Measurements from ENCODE around the gene CLCN5. TPM values are rescaled to one million over a fixed set of nuclear protein-coding genes. Genes with fewer than 3 reads are reported as not detected.
A peak's percentile ranks its signal among the peaks of the same experiment; 100 is the strongest.

The CLCN5 gene
- total and polyA plus RNA-seq, 2 of the 13 experiments (the other 11 are each of a cell fraction or from before 2014, with no cell fraction given) = 7.8 to 27.3 TPM

DNA sequence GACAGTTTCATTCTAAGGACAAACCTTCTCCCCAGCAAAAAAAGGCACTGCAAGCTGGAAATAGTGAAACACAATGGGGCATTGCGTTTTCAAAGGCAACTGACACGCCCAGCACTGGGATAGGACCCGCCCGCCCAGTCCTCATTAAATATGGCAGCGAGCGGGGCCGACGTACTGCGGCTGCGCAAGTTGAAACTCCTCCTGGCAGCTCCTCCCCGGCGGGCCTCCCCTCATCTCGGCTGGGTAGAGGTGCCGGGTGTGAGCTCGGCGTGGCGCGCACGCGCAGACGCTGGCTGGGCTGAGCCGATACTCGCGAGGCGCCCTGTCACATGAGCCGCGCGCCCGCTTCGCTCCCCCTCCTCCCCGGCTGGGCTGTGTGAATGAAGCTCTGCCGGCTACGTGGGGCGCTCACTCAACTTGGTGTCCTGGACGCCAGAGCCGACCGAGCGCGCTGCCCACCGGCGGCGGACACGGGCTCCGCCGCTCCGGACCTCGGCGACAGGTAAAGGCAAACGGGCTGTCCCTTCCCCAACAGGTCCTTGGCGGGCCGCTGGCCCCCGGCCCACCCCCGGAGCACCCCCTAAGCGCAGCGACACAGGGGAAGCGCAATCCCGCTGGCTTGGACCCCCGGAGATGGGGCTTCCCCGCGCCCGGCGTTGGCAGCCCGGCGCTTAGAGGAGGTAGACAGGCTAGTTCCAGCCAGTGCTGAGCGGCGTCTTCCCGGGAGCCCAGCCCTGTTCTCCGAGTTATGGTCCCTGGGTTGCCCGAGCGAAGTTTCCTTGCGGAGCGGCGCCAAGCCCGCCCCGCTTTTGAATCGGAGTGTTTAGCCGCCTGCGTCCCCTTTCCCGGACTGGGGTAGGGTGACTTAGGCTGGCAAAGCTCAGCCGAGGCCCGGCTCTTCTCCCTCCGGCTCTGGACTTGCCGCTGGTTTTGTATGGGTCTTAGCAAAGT, at the start of gene CLCN5 (continued):
- TF ChIP-seq, protein P1, sequence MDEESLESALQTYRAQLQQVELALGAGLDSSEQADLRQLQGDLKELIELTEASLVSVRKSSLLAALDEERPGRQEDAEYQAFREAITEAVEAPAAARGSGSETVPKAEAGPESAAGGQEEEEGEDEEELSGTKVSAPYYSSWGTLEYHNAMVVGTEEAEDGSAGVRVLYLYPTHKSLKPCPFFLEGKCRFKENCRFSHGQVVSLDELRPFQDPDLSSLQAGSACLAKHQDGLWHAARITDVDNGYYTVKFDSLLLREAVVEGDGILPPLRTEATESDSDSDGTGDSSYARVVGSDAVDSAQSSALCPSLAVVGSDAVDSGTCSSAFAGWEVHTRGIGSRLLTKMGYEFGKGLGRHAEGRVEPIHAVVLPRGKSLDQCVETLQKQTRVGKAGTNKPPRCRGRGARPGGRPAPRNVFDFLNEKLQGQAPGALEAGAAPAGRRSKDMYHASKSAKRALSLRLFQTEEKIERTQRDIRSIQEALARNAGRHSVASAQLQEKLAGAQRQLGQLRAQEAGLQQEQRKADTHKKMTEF (CRISPR knock-in tag; IDR thresholded peaks at IDR 0.05) = no peak; the same call in 1 of the 2 replicates
- TF ChIP-seq TP53 (CRISPR knock-in tag; conservative IDR thresholded peaks at IDR 0.05) = no peak
- no peak for TF ChIP-seq RORA (CRISPR knock-in tag; IDR thresholded peaks at IDR 0.05)
- TF ChIP-seq, protein P2, sequence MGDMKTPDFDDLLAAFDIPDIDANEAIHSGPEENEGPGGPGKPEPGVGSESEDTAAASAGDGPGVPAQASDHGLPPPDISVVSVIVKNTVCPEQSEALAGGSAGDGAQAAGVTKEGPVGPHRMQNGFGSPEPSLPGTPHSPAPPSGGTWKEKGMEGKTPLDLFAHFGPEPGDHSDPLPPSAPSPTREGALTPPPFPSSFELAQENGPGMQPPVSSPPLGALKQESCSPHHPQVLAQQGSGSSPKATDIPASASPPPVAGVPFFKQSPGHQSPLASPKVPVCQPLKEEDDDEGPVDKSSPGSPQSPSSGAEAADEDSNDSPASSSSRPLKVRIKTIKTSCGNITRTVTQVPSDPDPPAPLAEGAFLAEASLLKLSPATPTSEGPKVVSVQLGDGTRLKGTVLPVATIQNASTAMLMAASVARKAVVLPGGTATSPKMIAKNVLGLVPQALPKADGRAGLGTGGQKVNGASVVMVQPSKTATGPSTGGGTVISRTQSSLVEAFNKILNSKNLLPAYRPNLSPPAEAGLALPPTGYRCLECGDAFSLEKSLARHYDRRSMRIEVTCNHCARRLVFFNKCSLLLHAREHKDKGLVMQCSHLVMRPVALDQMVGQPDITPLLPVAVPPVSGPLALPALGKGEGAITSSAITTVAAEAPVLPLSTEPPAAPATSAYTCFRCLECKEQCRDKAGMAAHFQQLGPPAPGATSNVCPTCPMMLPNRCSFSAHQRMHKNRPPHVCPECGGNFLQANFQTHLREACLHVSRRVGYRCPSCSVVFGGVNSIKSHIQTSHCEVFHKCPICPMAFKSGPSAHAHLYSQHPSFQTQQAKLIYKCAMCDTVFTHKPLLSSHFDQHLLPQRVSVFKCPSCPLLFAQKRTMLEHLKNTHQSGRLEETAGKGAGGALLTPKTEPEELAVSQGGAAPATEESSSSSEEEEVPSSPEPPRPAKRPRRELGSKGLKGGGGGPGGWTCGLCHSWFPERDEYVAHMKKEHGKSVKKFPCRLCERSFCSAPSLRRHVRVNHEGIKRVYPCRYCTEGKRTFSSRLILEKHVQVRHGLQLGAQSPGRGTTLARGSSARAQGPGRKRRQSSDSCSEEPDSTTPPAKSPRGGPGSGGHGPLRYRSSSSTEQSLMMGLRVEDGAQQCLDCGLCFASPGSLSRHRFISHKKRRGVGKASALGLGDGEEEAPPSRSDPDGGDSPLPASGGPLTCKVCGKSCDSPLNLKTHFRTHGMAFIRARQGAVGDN (CRISPR knock-in tag; IDR thresholded peaks at IDR 0.05) = peak; percentile 89
- TF ChIP-seq JARID2 (CRISPR knock-in tag; IDR thresholded peaks at IDR 0.05; ENCODE audit: insufficient replicate concordance) = no peak
- no peak for TF ChIP-seq ZNF484 (CRISPR knock-in tag; IDR thresholded peaks at IDR 0.05; ENCODE audit: borderline replicate concordance, low read depth)
- TF ChIP-seq, protein P3, sequence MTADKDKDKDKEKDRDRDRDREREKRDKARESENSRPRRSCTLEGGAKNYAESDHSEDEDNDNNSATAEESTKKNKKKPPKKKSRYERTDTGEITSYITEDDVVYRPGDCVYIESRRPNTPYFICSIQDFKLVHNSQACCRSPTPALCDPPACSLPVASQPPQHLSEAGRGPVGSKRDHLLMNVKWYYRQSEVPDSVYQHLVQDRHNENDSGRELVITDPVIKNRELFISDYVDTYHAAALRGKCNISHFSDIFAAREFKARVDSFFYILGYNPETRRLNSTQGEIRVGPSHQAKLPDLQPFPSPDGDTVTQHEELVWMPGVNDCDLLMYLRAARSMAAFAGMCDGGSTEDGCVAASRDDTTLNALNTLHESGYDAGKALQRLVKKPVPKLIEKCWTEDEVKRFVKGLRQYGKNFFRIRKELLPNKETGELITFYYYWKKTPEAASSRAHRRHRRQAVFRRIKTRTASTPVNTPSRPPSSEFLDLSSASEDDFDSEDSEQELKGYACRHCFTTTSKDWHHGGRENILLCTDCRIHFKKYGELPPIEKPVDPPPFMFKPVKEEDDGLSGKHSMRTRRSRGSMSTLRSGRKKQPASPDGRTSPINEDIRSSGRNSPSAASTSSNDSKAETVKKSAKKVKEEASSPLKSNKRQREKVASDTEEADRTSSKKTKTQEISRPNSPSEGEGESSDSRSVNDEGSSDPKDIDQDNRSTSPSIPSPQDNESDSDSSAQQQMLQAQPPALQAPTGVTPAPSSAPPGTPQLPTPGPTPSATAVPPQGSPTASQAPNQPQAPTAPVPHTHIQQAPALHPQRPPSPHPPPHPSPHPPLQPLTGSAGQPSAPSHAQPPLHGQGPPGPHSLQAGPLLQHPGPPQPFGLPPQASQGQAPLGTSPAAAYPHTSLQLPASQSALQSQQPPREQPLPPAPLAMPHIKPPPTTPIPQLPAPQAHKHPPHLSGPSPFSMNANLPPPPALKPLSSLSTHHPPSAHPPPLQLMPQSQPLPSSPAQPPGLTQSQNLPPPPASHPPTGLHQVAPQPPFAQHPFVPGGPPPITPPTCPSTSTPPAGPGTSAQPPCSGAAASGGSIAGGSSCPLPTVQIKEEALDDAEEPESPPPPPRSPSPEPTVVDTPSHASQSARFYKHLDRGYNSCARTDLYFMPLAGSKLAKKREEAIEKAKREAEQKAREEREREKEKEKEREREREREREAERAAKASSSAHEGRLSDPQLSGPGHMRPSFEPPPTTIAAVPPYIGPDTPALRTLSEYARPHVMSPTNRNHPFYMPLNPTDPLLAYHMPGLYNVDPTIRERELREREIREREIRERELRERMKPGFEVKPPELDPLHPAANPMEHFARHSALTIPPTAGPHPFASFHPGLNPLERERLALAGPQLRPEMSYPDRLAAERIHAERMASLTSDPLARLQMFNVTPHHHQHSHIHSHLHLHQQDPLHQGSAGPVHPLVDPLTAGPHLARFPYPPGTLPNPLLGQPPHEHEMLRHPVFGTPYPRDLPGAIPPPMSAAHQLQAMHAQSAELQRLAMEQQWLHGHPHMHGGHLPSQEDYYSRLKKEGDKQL (CRISPR knock-in tag; IDR thresholded peaks at IDR 0.05; ENCODE audit: low read depth) = no peak
- no peak for TF ChIP-seq ZNF556 (CRISPR knock-in tag; IDR thresholded peaks at IDR 0.05; ENCODE audit: borderline replicate concordance)
- no peak for TF ChIP-seq ZNF652 (CRISPR knock-in tag; IDR thresholded peaks at IDR 0.05; ENCODE audit: borderline replicate concordance, low read depth)
- no peak for TF ChIP-seq ZNF160 (CRISPR knock-in tag; IDR thresholded peaks at IDR 0.05)
- TF ChIP-seq ETV5 (CRISPR knock-in tag; IDR thresholded peaks at IDR 0.05; ENCODE audit: borderline replicate concordance) = no peak; the same call in 1 of the 2 replicates
- peak; percentile 99 for TF ChIP-seq ZNF263 (CRISPR knock-in tag; IDR thresholded peaks at IDR 0.05)
- no peak for TF ChIP-seq SP4 (CRISPR knock-in tag; IDR thresholded peaks at IDR 0.05)
- TF ChIP-seq ZFP36L1 (CRISPR knock-in tag; IDR thresholded peaks at IDR 0.05) = no peak
